A673 (cell line): ENCODE measurements around the gene ITCH. TPM values are rescaled to one million over a fixed set of nuclear protein-coding genes. Genes with fewer than 3 reads are reported as not detected.

Experiments
- BruUV-seq: library from RNA; stranded (reverse); fragments of 400-500 nt; replicated peaks from 2 replicates; lab custom pipeline; 2021; lab: Mats Ljungman, UMichigan
- CTCF ChIA-PET: fragments of 300-600 bp; sonication (Branson Sonifier 250); formaldehyde crosslinking; loops from one replicate; lab custom pipeline; 2022; ENCODE audit warnings: antibody characterized with exemption; lab: Charles Lee
- POLR2A ChIA-PET: fragments of 300-600 bp; sonication (Branson Sonifier 250); formaldehyde crosslinking; loops from one replicate; lab custom pipeline; 2022; ENCODE audit warnings: antibody characterized with exemption; ENCODE audit not compliant: low non-redundant PET; lab: Charles Lee
- DNase-seq: peaks from one replicate; pipeline ENCODE4 v3.0.0-alpha.2; 2015; ENCODE audit warnings: low spot score
- H3K27ac ChIP-seq: fragments of 200-600 bp; sonication (generic); 2 replicates; pipeline ENCODE4 v1.5.1; 2016; ENCODE audit warnings: mixed run types, low read depth, mild to moderate bottlenecking, mixed read lengths, antibody characterized with exemption, low read length; ENCODE audit not compliant: poor library complexity, severe bottlenecking
- H3K27me3 ChIP-seq: fragments of 200-600 bp; sonication (generic); replicated peaks from 2 replicates; pipeline ENCODE4 v1.6.1; 2017; ENCODE audit warnings: mixed run types, low read depth, mild to moderate bottlenecking, mixed read lengths, antibody characterized with exemption, low read length; ENCODE audit not compliant: insufficient read depth, poor library complexity
- H3K36me3 ChIP-seq: fragments of 200-600 bp; sonication (generic); 2 replicates; pipeline ENCODE4 v1.6.1; 2016; ENCODE audit warnings: mixed run types, mild to moderate bottlenecking, mixed read lengths, antibody characterized with exemption, low read length; ENCODE audit not compliant: insufficient read depth, poor library complexity, severe bottlenecking
- H3K4me1 ChIP-seq: fragments of 200-600 bp; sonication (generic); 2 replicates; pipeline ENCODE4 v1.6.1; 2017; ENCODE audit warnings: mixed run types, mild to moderate bottlenecking, mixed read lengths, antibody characterized with exemption, low read length; ENCODE audit not compliant: insufficient read depth, poor library complexity, severe bottlenecking
- H3K4me3 ChIP-seq: fragments of 200-600 bp; sonication (generic); 2 replicates; pipeline ENCODE4 v1.5.1; 2016; ENCODE audit warnings: low read depth, mixed run types, mild to moderate bottlenecking, mixed read lengths, low read length; ENCODE audit not compliant: poor library complexity, severe bottlenecking
- H3K9me3 ChIP-seq: fragments of 200-600 bp; sonication (generic); 2 replicates; pipeline ENCODE4 v1.6.1; 2016; ENCODE audit warnings: mixed run types, low read depth, mild to moderate bottlenecking, mixed read lengths, antibody characterized with exemption, low read length; ENCODE audit not compliant: poor library complexity, severe bottlenecking
- CTCF ChIP-seq: fragments of 300-800, 200-600 bp; sonication (generic); conservative IDR thresholded peaks from 2 replicates; pipeline ENCODE4 v1.5.1; 2017; ENCODE audit warnings: low read depth, mild to moderate bottlenecking, antibody characterized with exemption, low read length, moderate library complexity, mixed read lengths
- EZH2 ChIP-seq: fragments of 200-600 bp; sonication (generic); IDR thresholded peaks from 2 replicates; pipeline ENCODE4 v1.6.1; 2017; ENCODE audit warnings: borderline replicate concordance, low read depth, mild to moderate bottlenecking, mixed read lengths, antibody characterized with exemption, low read length; ENCODE audit not compliant: poor library complexity, severe bottlenecking
- intact Hi-C: fragments of 100-400 bp; cut with micrococcal nuclease; formaldehyde crosslinking; loops from one replicate; pipeline ENCODE4 v1.10.0; 2022; ENCODE audit not compliant: unreplicated experiment
- total RNA-seq: library from RNA; stranded (reverse); gene quantifications from 2 replicates; pipeline ENCODE4 v1.2.3, GENCODE V29; 2021

The ITCH gene
- total RNA-seq, 1 experiment from 2014 or later = 56.2 TPM

GRCh38 chr20:34506480-34506879, 143.4 kb downstream of the ITCH start:
- H3K27me3 ChIP-seq = no peaks in the 10 kb centered on the region
- intact Hi-C loops = no loop called here
- DNase-seq = no peak
- no peak overlapping the region for H3K27ac ChIP-seq
- H3K4me1 ChIP-seq = no peaks in the 10 kb centered on the region
- no peaks in the 10 kb centered on the region for H3K9me3 ChIP-seq
- no peak overlapping the region for H3K4me3 ChIP-seq
- BruUV-seq = no TSS peak
- peaks cover 28% of the 10 kb centered on the region for H3K36me3 ChIP-seq
- ChIA-PET POLR2A (no interaction called here), CTCF (no interaction called here)
- TF ChIP-seq CTCF (no peak), EZH2 (no peak)

GRCh38 chr20:34507702-34508413, 144.8 kb downstream of the ITCH start:
- Histone ChIP-seq H3K36me3 (peaks cover 28% of the 10 kb centered on the region), H3K4me3 (no peak overlapping the region), H3K27me3 (no peaks in the 10 kb centered on the region), H3K9me3 (no peaks in the 10 kb centered on the region), H3K27ac (no peak overlapping the region), H3K4me1 (no peaks in the 10 kb centered on the region)
- no TSS peak for BruUV-seq
- CTCF ChIA-PET = no interaction called here
- intact Hi-C loops = no loop called here
- TF ChIP-seq EZH2 (no peak), CTCF (no peak)
- DNase-seq = no peak
- POLR2A ChIA-PET = no interaction called here

- TF ChIP-seq EZH2 = no peak
- TF ChIP-seq CTCF = no peak
- ChIA-PET CTCF (no interaction called here), POLR2A (no interaction called here)
- intact Hi-C loops = loop anchor here (10.0 kb wide), 1 partner anchor 316 kb away; no protein-coding TSS in a partner anchor
- Histone ChIP-seq H3K4me1 (no peaks in the 10 kb centered on the region), H3K27me3 (no peaks in the 10 kb centered on the region), H3K4me3 (no peak overlapping the region), H3K9me3 (no peaks in the 10 kb centered on the region), H3K27ac (no peak overlapping the region), H3K36me3 (peaks cover 21% of the 10 kb centered on the region)
- no peak for DNase-seq
- BruUV-seq = no TSS peak
Measured at GRCh38 chr20:34510575-34510974, 147.5 kb downstream of the ITCH start.
